HepG2 (cell line): Measurements from ENCODE around the gene DRC7. TPM values are rescaled to one million over a fixed set of nuclear protein-coding genes. Genes with fewer than 3 reads are reported as not detected.

Experiments used
- BRF2 ChIP-seq: sonication (generic); formaldehyde crosslinking; IDR thresholded peaks from 2 replicates; pipeline ENCODE4 v1.8.1; 2022; ENCODE audit warnings: mild to moderate bottlenecking, missing genetic modification reagents
- CREM ChIP-seq, 2 experiments: sonication (generic) in 1 of 2; formaldehyde crosslinking in 1 of 2; IDR thresholded peaks; 2 replicates each; pipeline versions ENCODE4 v1.4.0 to v1.6.1; 2016 to 2020; ENCODE audit warnings: antibody characterized with exemption in 1 of 2, mild to moderate bottlenecking in 1 of 2, missing genetic modification reagents in 1 of 2
- CSRNP1 ChIP-seq: sonication (generic); formaldehyde crosslinking; IDR thresholded peaks from 2 replicates; pipeline ENCODE4 v1.8.1; 2023; ENCODE audit warnings: mild to moderate bottlenecking, missing genetic modification reagents
- GABPA ChIP-seq, 2 experiments: IDR thresholded peaks; 2 replicates each; pipeline ENCODE4 v1.6.1; 2011 to 2016; ENCODE audit warnings: low read depth in 2 of 2, low read length in 1 of 2, missing biosample characterization in 1 of 2, missing genetic modification characterization in 1 of 2
- KAT8 ChIP-seq: IDR thresholded peaks from 2 replicates; pipeline ENCODE4 v1.6.1; 2016; ENCODE audit warnings: missing genetic modification reagents, missing compliant biosample characterization
- KDM5B ChIP-seq: sonication (generic); formaldehyde crosslinking; IDR thresholded peaks from 2 replicates; pipeline ENCODE4 v1.4.0; 2020; ENCODE audit warnings: missing genetic modification reagents, mild to moderate bottlenecking, borderline replicate concordance
- PCBP1 ChIP-seq: fragments of 200-400 bp; formaldehyde crosslinking; IDR thresholded peaks from 2 replicates; pipeline ENCODE4 v1.6.1; 2017; ENCODE audit warnings: mild to moderate bottlenecking, low read depth, low read length, borderline replicate concordance
- PHF21A ChIP-seq: sonication (generic); formaldehyde crosslinking; IDR thresholded peaks from 2 replicates; pipeline ENCODE4 v1.5.0; 2020; ENCODE audit warnings: mild to moderate bottlenecking, missing genetic modification reagents
- SIX1 ChIP-seq: sonication (generic); formaldehyde crosslinking; IDR thresholded peaks from 2 replicates; pipeline ENCODE4 v1.4.0; 2020; ENCODE audit warnings: missing genetic modification reagents, borderline replicate concordance
- TEAD3 ChIP-seq: optimal IDR thresholded peaks from 2 replicates; pipeline ENCODE3; 2016; ENCODE audit warnings: borderline replicate concordance
- ZNF207 ChIP-seq: fragments of 450-650 bp; IDR thresholded peaks from 2 replicates; pipeline ENCODE4 v1.6.1; 2016; ENCODE audit warnings: antibody characterized with exemption, borderline replicate concordance
- ZNF234 ChIP-seq: sonication (generic); formaldehyde crosslinking; conservative IDR thresholded peaks from 2 replicates; pipeline ENCODE4 v1.5.1; 2020; ENCODE audit warnings: mild to moderate bottlenecking, missing genetic modification reagents
- ZNF251 ChIP-seq: sonication (generic); formaldehyde crosslinking; IDR thresholded peaks from 2 replicates; pipeline ENCODE4 v1.9.0; 2021; ENCODE audit warnings: mild to moderate bottlenecking, missing genetic modification reagents
- ZNF569 ChIP-seq: sonication (generic); formaldehyde crosslinking; IDR thresholded peaks from 2 replicates; pipeline ENCODE4 v1.5.0; 2020; ENCODE audit warnings: mild to moderate bottlenecking, missing genetic modification reagents, moderate library complexity, borderline replicate concordance
- polyA plus RNA-seq, 8 experiments: library from polyadenylated mRNA; depleted of rRNA in 3 of 8; stranded (reverse) in 7 of 8; unstranded in 1 of 8; fragments of >200 nt; fragmentation: Illumina TruSeq in 4 of 8; extraction: Trizol in 4 of 8; gene quantifications; 2 replicates each; pipeline versions ENCODE4 v1.2.1 to v1.2.3, GENCODE V29; 2011 to 2016; ENCODE audit warnings: low read depth in 4 of 8, missing spikeins in 1 of 8, mixed read lengths in 1 of 8; ENCODE audit not compliant: insufficient read depth in 1 of 8
- total RNA-seq, 5 experiments: library from RNA; depleted of rRNA; stranded (reverse); fragments of >200 nt; fragmentation: Illumina TruSeq; extraction: Trizol; gene quantifications; 2 replicates each; pipeline ENCODE4 v1.2.3, GENCODE V29; 2016; ENCODE audit warnings: low read depth in 1 of 5
- TF ChIP-seq, protein P1 (sequence below): sonication (generic); formaldehyde crosslinking; IDR thresholded peaks from 2 replicates; pipeline ENCODE4 v1.5.1; 2020; ENCODE audit warnings: mild to moderate bottlenecking, missing genetic modification reagents, moderate library complexity
- TF ChIP-seq, protein P2 (sequence below): sonication (generic); formaldehyde crosslinking; IDR thresholded peaks from 2 replicates; pipeline ENCODE4 v1.4.0; 2020; ENCODE audit warnings: mild to moderate bottlenecking, missing genetic modification reagents

The DRC7 gene
- total and polyA plus RNA-seq, 2 of the 13 experiments (the other 11 are each of a cell fraction or from before 2014, with no cell fraction given): 2.7 to 3.4 TPM

GRCh38 chr16:57704011-57704904 is 9.7 kb downstream of the DRC7 start (continued):
- TF ChIP-seq, protein P1, sequence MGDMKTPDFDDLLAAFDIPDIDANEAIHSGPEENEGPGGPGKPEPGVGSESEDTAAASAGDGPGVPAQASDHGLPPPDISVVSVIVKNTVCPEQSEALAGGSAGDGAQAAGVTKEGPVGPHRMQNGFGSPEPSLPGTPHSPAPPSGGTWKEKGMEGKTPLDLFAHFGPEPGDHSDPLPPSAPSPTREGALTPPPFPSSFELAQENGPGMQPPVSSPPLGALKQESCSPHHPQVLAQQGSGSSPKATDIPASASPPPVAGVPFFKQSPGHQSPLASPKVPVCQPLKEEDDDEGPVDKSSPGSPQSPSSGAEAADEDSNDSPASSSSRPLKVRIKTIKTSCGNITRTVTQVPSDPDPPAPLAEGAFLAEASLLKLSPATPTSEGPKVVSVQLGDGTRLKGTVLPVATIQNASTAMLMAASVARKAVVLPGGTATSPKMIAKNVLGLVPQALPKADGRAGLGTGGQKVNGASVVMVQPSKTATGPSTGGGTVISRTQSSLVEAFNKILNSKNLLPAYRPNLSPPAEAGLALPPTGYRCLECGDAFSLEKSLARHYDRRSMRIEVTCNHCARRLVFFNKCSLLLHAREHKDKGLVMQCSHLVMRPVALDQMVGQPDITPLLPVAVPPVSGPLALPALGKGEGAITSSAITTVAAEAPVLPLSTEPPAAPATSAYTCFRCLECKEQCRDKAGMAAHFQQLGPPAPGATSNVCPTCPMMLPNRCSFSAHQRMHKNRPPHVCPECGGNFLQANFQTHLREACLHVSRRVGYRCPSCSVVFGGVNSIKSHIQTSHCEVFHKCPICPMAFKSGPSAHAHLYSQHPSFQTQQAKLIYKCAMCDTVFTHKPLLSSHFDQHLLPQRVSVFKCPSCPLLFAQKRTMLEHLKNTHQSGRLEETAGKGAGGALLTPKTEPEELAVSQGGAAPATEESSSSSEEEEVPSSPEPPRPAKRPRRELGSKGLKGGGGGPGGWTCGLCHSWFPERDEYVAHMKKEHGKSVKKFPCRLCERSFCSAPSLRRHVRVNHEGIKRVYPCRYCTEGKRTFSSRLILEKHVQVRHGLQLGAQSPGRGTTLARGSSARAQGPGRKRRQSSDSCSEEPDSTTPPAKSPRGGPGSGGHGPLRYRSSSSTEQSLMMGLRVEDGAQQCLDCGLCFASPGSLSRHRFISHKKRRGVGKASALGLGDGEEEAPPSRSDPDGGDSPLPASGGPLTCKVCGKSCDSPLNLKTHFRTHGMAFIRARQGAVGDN (CRISPR knock-in tag): no peak; the same call in 1 of the 2 replicates
- no peak for TF ChIP-seq BRF2 (CRISPR knock-in tag)
- TF ChIP-seq KAT8 (CRISPR knock-in tag): peak; percentile 27; the same call in 1 of the 2 replicates
- no peak for TF ChIP-seq TEAD3 (CRISPR knock-in tag)
- peak; percentile 27; the same call in 1 of the 2 replicates for TF ChIP-seq SIX1 (CRISPR knock-in tag)
- no peak for TF ChIP-seq ZNF234
- TF ChIP-seq, protein P2, sequence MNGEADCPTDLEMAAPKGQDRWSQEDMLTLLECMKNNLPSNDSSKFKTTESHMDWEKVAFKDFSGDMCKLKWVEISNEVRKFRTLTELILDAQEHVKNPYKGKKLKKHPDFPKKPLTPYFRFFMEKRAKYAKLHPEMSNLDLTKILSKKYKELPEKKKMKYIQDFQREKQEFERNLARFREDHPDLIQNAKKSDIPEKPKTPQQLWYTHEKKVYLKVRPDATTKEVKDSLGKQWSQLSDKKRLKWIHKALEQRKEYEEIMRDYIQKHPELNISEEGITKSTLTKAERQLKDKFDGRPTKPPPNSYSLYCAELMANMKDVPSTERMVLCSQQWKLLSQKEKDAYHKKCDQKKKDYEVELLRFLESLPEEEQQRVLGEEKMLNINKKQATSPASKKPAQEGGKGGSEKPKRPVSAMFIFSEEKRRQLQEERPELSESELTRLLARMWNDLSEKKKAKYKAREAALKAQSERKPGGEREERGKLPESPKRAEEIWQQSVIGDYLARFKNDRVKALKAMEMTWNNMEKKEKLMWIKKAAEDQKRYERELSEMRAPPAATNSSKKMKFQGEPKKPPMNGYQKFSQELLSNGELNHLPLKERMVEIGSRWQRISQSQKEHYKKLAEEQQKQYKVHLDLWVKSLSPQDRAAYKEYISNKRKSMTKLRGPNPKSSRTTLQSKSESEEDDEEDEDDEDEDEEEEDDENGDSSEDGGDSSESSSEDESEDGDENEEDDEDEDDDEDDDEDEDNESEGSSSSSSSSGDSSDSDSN (CRISPR knock-in tag): peak; percentile 49; the same call in 1 of the 2 replicates
- peak; percentile 38; the same call in 1 of the 2 replicates for TF ChIP-seq ZNF251 (CRISPR knock-in tag)
- no peak for TF ChIP-seq PCBP1
- no peak for TF ChIP-seq GABPA (IDR thresholded peaks at IDR 0.05; ENCODE audit: low read depth, low read length)
- 0 out of 2 replicates have a peak, but pooled peaks have one; percentile 29 for TF ChIP-seq GABPA (CRISPR knock-in tag; IDR thresholded peaks at IDR 0.05; ENCODE audit: low read depth)
- peak; percentile 66 for TF ChIP-seq CREM (IDR thresholded peaks at IDR 0.05)
- TF ChIP-seq CREM (CRISPR knock-in tag; IDR thresholded peaks at IDR 0.05): no peak
- TF ChIP-seq ZNF207: no peak
- TF ChIP-seq ZNF569: 0 out of 2 replicates have a peak, but pooled peaks have one; percentile 30
- TF ChIP-seq CSRNP1 (CRISPR knock-in tag): 0 out of 2 replicates have a peak, but pooled peaks have one; percentile 51
- peak; percentile 67 for TF ChIP-seq PHF21A (CRISPR knock-in tag)
- no peak for TF ChIP-seq KDM5B
